Cardiac septum (tissue), 1 donor: Measurements from ENCODE around the gene TSPAN32. TPM values are rescaled to one million over a fixed set of nuclear protein-coding genes. Genes with fewer than 3 reads are reported as not detected.
A peak's percentile ranks its signal among the peaks of the same experiment; 100 is the strongest.

Source experiments
- DNase-seq: peaks from one replicate; pipeline ENCODE4 v3.0.0-alpha.2; 2020; ENCODE audit warnings: low spot score
- intact Hi-C: fragments of 100-400 bp; cut with DNase I; formaldehyde crosslinking; loops from one replicate; pipeline ENCODE4 v1.14.0; 2022
- total RNA-seq: library from RNA; stranded (reverse); fragmentation: NEBNext Ultra II Directional; extraction: Animal tissue kit (Norgen Biotek cat#: 25700); gene quantifications from one replicate; pipeline ENCODE4 v1.2.1, GENCODE V29; 2021
- donor health status: DM: no; HTN: no; CAD: no.

TSPAN32 gene
- total RNA-seq, 1 donor from 2014 or later: 26.2 TPM

GRCh38 chr11:2299773-2300172 lies 2.0 kb upstream of the TSPAN32 start:
- DNase-seq: no peak
- intact Hi-C loops: loop anchor here (1.0 to 10.0 kb wide), 2 partner anchors 102 to 585 kb away; partner anchors contain the start of gene CDKN1C

GRCh38 chr11:2300290-2300935 lies 1.4 kb upstream of the TSPAN32 start:
- intact Hi-C loops: loop anchor here (10.0 kb wide), 1 partner anchor 584 kb away; the partner anchor contains the start of gene CDKN1C
- no peak for DNase-seq

GRCh38 chr11:2300936-2301630 lies 730 bp upstream of the TSPAN32 start:
- intact Hi-C loops: loop anchor here (10.0 kb wide), 1 partner anchor 584 kb away; the partner anchor contains the start of gene CDKN1C
- no peak for DNase-seq

- intact Hi-C loops: loop anchor here (2.0 to 10.0 kb wide), 2 partner anchors 158 to 582 kb away; partner anchors contain the start of gene CDKN1C
- DNase-seq: no peak
Measured at GRCh38 chr11:2302306-2302895, 588 bp downstream of the TSPAN32 start.

GRCh38 chr11:2302896-2303626 lies 1.2 kb downstream of the TSPAN32 start:
- DNase-seq: peak; percentile 90
- intact Hi-C loops: loop anchor here (1.0 to 10.0 kb wide), 3 partner anchors 72 to 582 kb away; partner anchors contain the start of gene CDKN1C

- intact Hi-C loops: loop anchor here (1.0 to 10.0 kb wide), 3 partner anchors 71 to 581 kb away; partner anchors contain the start of gene CDKN1C
- DNase-seq: peak; percentile 91
Measured at GRCh38 chr11:2303627-2304505, 2.1 kb downstream of the TSPAN32 start.

GRCh38 chr11:2304506-2305139 lies 2.8 kb downstream of the TSPAN32 start:
- intact Hi-C loops: loop anchor here (1.0 to 10.0 kb wide), 3 partner anchors 93 to 580 kb away; partner anchors contain the start of gene CDKN1C
- DNase-seq: no peak

GRCh38 chr11:2305140-2305778 lies 3.4 kb downstream of the TSPAN32 start:
- intact Hi-C loops: loop anchor here (1.0 to 10.0 kb wide), 3 partner anchors 92 to 580 kb away; partner anchors contain the start of gene CDKN1C

GRCh38 chr11:2305788-2306451 lies 4.1 kb downstream of the TSPAN32 start:
- DNase-seq: peak; percentile 74
- intact Hi-C loops: loop anchor here (1.0 to 10.0 kb wide), 3 partner anchors 91 to 579 kb away; partner anchors contain the start of gene CDKN1C

More at GRCh38 chr11:2305140-2305778, 3.4 kb downstream of the TSPAN32 start:
- DNase-seq: peak; percentile 96

- peak; percentile 76 for DNase-seq
Measured at GRCh38 chr11:2306452-2306823, 4.6 kb downstream of the TSPAN32 start.

GRCh38 chr11:2306877-2307500 lies 5.2 kb downstream of the TSPAN32 start:
- intact Hi-C loops: loop anchor here (5.0 to 10.0 kb wide), 2 partner anchors 90 to 578 kb away; partner anchors contain the start of gene CDKN1C
- DNase-seq: peak; percentile 73

More at GRCh38 chr11:2306452-2306823, 4.6 kb downstream of the TSPAN32 start:
- intact Hi-C loops: loop anchor here (5.0 to 10.0 kb wide), 2 partner anchors 91 to 578 kb away; partner anchors contain the start of gene CDKN1C

- no peak for DNase-seq
Measured at GRCh38 chr11:2307501-2308331, 5.9 kb downstream of the TSPAN32 start.

GRCh38 chr11:2308713-2309112 lies 6.9 kb downstream of the TSPAN32 start:
- intact Hi-C loops: loop anchor here (5.0 to 10.0 kb wide), 2 partner anchors 89 to 576 kb away; partner anchors contain the start of gene CDKN1C
- no peak for DNase-seq

More at GRCh38 chr11:2307501-2308331, 5.9 kb downstream of the TSPAN32 start:
- intact Hi-C loops: loop anchor here (5.0 to 10.0 kb wide), 2 partner anchors 90 to 577 kb away; partner anchors contain the start of gene CDKN1C

GRCh38 chr11:2309251-2310072 lies 7.6 kb downstream of the TSPAN32 start:
- no peak for DNase-seq
- intact Hi-C loops: loop anchor here (5.0 to 10.0 kb wide), 2 partner anchors 88 to 575 kb away; partner anchors contain the start of gene CDKN1C
